GM12864 (cell line): ENCODE measurements around the gene ALDH7A1.
"Not testable (repeated sequence)": the region's sequence is repeated elsewhere in the genome, so short reads cannot be mapped to it uniquely, and the experiment has no call there.

Experiments used
- DNase-seq: peaks from one replicate; pipeline ENCODE4 v3.0.0-alpha.2; 2011; ENCODE audit warnings: low read depth
- H3K4me3 ChIP-seq: 2 replicates; pipeline ENCODE4 v1.5.1; 2011; ENCODE audit warnings: mild to moderate bottlenecking, low read depth, low read length, control low read depth
- TF ChIP-seq, protein P1 (sequence below): IDR thresholded peaks from 2 replicates; pipeline ENCODE4 v1.5.1; 2011; ENCODE audit warnings: low read depth, mild to moderate bottlenecking, moderate library complexity, low read length, control low read depth, inconsistent platforms; ENCODE audit errors: missing control alignments

Gene ALDH7A1

DNA sequence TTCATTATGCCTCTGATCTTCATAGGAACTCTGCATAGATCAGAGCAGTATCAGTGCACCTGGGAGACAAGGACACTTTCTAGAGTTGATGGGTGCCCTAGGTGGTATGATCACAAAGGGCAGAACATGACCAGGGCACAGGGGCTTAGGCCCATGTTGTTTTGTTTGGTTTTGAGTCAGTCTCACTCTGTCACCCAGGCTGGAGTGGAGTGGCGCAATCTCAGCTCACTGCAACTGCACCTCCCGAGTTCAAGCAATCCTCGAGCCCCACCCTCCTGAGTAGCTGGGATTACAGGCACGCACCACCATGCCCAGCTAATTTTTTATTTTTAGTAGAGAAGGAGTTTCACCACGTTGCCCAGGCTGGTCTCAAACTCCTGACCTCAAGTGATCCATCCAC is 17.6 kb downstream of the ALDH7A1 start:
- TF ChIP-seq, protein P1, sequence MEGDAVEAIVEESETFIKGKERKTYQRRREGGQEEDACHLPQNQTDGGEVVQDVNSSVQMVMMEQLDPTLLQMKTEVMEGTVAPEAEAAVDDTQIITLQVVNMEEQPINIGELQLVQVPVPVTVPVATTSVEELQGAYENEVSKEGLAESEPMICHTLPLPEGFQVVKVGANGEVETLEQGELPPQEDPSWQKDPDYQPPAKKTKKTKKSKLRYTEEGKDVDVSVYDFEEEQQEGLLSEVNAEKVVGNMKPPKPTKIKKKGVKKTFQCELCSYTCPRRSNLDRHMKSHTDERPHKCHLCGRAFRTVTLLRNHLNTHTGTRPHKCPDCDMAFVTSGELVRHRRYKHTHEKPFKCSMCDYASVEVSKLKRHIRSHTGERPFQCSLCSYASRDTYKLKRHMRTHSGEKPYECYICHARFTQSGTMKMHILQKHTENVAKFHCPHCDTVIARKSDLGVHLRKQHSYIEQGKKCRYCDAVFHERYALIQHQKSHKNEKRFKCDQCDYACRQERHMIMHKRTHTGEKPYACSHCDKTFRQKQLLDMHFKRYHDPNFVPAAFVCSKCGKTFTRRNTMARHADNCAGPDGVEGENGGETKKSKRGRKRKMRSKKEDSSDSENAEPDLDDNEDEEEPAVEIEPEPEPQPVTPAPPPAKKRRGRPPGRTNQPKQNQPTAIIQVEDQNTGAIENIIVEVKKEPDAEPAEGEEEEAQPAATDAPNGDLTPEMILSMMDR, result no peak
- DNase-seq, result no peak
- no peak overlapping the region for H3K4me3 ChIP-seq

DNA sequence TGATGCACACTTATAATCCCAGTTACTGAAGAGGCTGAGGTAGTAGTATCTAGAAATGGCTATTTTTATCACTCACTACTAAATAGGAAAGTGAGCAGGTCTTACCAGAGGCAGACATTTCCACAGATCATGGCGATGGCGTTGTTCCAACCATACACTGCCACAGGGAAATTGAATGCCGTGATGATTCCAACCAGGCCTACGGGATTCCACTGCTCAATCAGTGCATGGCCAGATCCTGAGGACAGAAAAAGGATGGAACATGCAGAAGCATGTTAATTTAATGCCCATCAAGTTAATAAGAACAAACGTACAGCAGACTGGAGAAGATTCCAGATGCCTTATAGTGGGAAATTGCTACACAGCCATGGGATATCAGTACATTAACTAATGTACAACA is 18.0 kb downstream of the ALDH7A1 start:
- TF ChIP-seq, protein P1, result no peak

DNA sequence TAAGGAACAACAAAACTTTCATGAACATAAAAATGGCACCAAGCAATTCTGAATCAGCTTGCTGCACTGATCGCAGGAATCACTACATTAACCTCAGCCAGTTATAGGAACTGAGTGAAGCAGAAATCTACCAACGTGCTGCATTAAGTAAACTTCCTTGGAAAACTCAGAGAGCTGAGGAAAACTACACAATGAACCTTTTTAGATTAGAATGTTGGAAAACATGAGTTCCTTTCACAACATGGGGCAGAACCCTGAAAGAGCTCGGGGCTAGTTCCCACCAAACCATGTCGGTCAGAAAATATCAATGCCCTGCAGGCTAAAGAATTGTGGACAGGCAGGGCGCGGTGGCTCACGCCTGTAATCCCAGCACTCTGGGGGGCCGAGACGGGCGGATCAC is 19.4 kb downstream of the ALDH7A1 start:
- no peak for DNase-seq
- TF ChIP-seq, protein P1, result no peak
- H3K4me3 ChIP-seq, result no peak overlapping the region

More for the DNA sequence above, 18.0 kb downstream of the ALDH7A1 start:
- H3K4me3 ChIP-seq, result no peak overlapping the region
- no peak for DNase-seq

- no peak overlapping the region for H3K4me3 ChIP-seq
- no peak for DNase-seq
- TF ChIP-seq, protein P1, result no peak
Measured at GRCh38 chr5:126568206-126568755, 26.7 kb downstream of the ALDH7A1 start.

DNA sequence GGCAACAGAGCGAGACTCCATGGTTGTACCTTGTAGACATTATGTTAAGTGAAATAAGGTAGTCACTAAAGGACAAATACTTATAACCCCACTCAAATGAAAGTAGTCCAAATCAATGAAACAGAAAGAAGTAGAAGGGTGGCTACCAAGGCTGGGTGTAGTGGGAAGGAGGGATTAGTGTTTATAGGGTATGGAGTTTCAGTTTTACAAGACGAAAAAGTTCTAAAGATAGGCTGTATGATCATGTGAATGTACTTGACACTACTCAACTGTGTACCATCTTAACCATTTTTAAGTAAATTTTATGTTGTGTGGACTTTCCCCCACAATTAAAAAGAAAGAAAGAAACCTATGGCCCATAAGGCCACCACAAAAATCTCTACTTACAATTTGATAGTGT is 32.2 kb downstream of the ALDH7A1 start:
- DNase-seq, result no peak
- TF ChIP-seq, protein P1, result no peak
- H3K4me3 ChIP-seq, result no peak overlapping the region

GRCh38 chr5:126561908-126562307 is 33.1 kb downstream of the ALDH7A1 start:
- TF ChIP-seq, protein P1, result no peak
- no peak overlapping the region for H3K4me3 ChIP-seq
- DNase-seq, result no peak

DNA sequence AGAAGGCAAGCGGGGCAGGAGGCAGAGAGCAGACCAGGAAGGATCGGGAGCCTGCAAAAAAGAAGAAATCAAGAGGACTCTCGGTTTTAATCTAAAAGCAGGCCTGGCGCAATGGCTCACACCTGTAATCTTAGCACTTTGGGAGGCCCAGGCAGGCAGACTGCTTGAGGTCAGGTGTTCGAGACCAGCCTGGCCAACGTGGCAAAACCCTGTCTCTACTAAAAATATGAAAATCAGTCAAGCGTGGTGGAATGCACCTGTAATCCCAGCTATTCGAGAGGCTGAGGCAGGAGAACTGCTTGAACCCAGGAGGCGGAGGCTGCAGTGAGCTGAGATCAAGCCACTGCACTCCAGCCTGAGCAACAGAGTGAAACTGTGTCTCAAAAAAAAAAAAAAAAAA is 39.9 kb downstream of the ALDH7A1 start:
- not testable (repeated sequence) for H3K4me3 ChIP-seq, DNase-seq
